ENCODE data around the gene IGFN1. TPM values are rescaled to one million over a fixed set of nuclear protein-coding genes. Genes with fewer than 3 reads are reported as not detected.

IGFN1 gene
- total and polyA plus RNA-seq, 2 of the 4 experiments (the other 2 are of a cell fraction): 0.05 TPM; not detected in 1

DNA sequence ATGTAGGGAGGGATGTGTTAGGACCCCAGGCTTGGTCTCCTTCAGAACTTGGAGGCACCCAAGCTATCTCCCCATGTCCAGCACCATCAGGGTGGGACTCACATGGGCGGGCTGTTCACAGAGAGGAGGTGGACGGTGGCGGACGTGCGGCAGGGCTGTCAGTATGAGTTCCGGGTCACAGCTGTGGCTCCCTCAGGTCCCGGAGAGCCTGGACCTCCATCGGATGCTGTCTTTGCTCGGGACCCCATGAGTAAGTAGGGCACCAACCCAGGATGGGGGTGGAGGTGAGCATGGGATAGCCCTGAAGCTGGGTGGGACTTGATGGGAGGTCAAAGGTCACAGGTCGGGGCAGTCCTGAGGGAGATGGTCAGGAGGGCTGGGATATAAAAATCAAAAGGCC lies 27.8 kb downstream of the IGFN1 start:
- H3K23ac ChIP-seq (ENCODE audit: low read depth, low read length): no peak overlapping the region
- H3K9ac ChIP-seq (ENCODE audit: low read depth, low read length): no peak overlapping the region
- no peaks in the 10 kb centered on the region for H3K9me3 ChIP-seq (ENCODE audit: control insufficient read depth, insufficient read depth, low read length)
- H3K36me3 ChIP-seq (ENCODE audit: control insufficient read depth, insufficient read depth, low read length): no peaks in the 10 kb centered on the region
- H2AFZ ChIP-seq (replicated peaks; ENCODE audit: low read length, poor library complexity): peak overlapping the region; percentile 7
- H3K27ac ChIP-seq (ENCODE audit: insufficient read depth, low read length): no peak overlapping the region
- H3K4me1 ChIP-seq (ENCODE audit: control insufficient read depth, insufficient read depth, low read length): no peaks in the 10 kb centered on the region
- H2BK15ac ChIP-seq (ENCODE audit: low read depth, low read length): no peak overlapping the region
- H4K5ac ChIP-seq (ENCODE audit: low read depth, low read length): no peak overlapping the region
- TF ChIP-seq MAZ (IDR thresholded peaks at IDR 0.05; ENCODE audit: borderline replicate concordance, low read depth, low read length) (no peak), MXI1 (IDR thresholded peaks at IDR 0.05; ENCODE audit: borderline replicate concordance, low read depth, low read length) (no peak), CHD1 (IDR thresholded peaks at IDR 0.05; ENCODE audit: low read depth, low read length) (no peak), NFE2L2 (IDR thresholded peaks at IDR 0.05; ENCODE audit: low read depth, low read length) (no peak), RFX5 (IDR thresholded peaks at IDR 0.05; ENCODE audit: low read depth, low read length) (no peak), MAFK (IDR thresholded peaks at IDR 0.05; ENCODE audit: low read depth, low read length) (no peak), RCOR1 (IDR thresholded peaks at IDR 0.05; ENCODE audit: insufficient replicate concordance, low read length) (no peak), ELK1 (IDR thresholded peaks at IDR 0.05; ENCODE audit: borderline replicate concordance, low read depth, low read length) (no peak), RAD21 (IDR thresholded peaks at IDR 0.05; ENCODE audit: low read length) (no peak)
- TF ChIP-seq, protein P1, sequence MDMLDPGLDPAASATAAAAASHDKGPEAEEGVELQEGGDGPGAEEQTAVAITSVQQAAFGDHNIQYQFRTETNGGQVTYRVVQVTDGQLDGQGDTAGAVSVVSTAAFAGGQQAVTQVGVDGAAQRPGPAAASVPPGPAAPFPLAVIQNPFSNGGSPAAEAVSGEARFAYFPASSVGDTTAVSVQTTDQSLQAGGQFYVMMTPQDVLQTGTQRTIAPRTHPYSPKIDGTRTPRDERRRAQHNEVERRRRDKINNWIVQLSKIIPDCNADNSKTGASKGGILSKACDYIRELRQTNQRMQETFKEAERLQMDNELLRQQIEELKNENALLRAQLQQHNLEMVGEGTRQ (IDR thresholded peaks at IDR 0.05; ENCODE audit: low read depth, low read length): no peak
- TF ChIP-seq, protein P2, sequence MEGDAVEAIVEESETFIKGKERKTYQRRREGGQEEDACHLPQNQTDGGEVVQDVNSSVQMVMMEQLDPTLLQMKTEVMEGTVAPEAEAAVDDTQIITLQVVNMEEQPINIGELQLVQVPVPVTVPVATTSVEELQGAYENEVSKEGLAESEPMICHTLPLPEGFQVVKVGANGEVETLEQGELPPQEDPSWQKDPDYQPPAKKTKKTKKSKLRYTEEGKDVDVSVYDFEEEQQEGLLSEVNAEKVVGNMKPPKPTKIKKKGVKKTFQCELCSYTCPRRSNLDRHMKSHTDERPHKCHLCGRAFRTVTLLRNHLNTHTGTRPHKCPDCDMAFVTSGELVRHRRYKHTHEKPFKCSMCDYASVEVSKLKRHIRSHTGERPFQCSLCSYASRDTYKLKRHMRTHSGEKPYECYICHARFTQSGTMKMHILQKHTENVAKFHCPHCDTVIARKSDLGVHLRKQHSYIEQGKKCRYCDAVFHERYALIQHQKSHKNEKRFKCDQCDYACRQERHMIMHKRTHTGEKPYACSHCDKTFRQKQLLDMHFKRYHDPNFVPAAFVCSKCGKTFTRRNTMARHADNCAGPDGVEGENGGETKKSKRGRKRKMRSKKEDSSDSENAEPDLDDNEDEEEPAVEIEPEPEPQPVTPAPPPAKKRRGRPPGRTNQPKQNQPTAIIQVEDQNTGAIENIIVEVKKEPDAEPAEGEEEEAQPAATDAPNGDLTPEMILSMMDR (conservative IDR thresholded peaks at IDR 0.05; ENCODE audit: low read depth, low read length): no peak
- no peak overlapping the region for H3K4me3 ChIP-seq (ENCODE audit: insufficient read depth, low read depth, low read length)
- no peak overlapping the region for H2BK20ac ChIP-seq (ENCODE audit: low read depth, low read length)
- H3K56ac ChIP-seq (ENCODE audit: extremely low read depth, insufficient read depth, low read length): no peak overlapping the region
- H3K4me2 ChIP-seq (ENCODE audit: low read depth, low read length): no peak overlapping the region
- no peak overlapping the region for H2AK9ac ChIP-seq (replicated peaks; ENCODE audit: low read depth, low read length, poor library complexity)
- no peak overlapping the region for H2BK5ac ChIP-seq (ENCODE audit: low read depth, low read length, poor library complexity, severe bottlenecking)
- ATAC-seq (ENCODE audit: low read depth) (no peak), DNase-seq (no peak)
- no peaks in the 10 kb centered on the region for H4K20me1 ChIP-seq (ENCODE audit: insufficient read depth, low read length)
- no TSS peak for BruUV-seq (replicated peaks)
- no peak overlapping the region for H2BK120ac ChIP-seq (ENCODE audit: low read depth, low read length)
- WGBS, 2 experiments (ENCODE audit: extremely low coverage in 2 of 2, insufficient read length in 1 of 2): no CpG with 5 or more reads among the region's 10 CpGs
- H3K9me1 ChIP-seq (ENCODE audit: insufficient read depth, low read length): no peaks in the 10 kb centered on the region
- in situ Hi-C loops (cut with MboI; ENCODE audit: low sequenced_read_pairs) (no loop called here), intact Hi-C loops (cut with micrococcal nuclease) (no loop called here), dilution Hi-C loops (cut with HindIII; ENCODE audit: low sequenced_read_pairs, unreplicated experiment) (no loop called here)
- no peak overlapping the region for H4K8ac ChIP-seq (ENCODE audit: low read depth in 2 of 2, low read length in 2 of 2)
- no peak overlapping the region for H4K91ac ChIP-seq (ENCODE audit: insufficient read depth, low read depth, low read length)
- H2AK5ac ChIP-seq (ENCODE audit: low read depth, low read length): no peak overlapping the region
- POLR2A ChIA-PET (ENCODE audit: unreplicated experiment): no interaction called here
- no peak overlapping the region for H3K4ac ChIP-seq (ENCODE audit: low read depth, low read length)
- no peak overlapping the region for H3K18ac ChIP-seq (ENCODE audit: low read depth, low read length)
- H3K14ac ChIP-seq (replicated peaks; ENCODE audit: low read depth, low read length): no peak overlapping the region
- CTCF ChIA-PET: no interaction called here
- H3K79me1 ChIP-seq (ENCODE audit: low read depth in 1 of 2, low read length in 2 of 2): no peaks in the 10 kb centered on the region
- peaks cover 38% of the 10 kb centered on the region for H3K27me3 ChIP-seq (ENCODE audit: control insufficient read depth, insufficient read depth, low read length)
